LoVo (cell line): ENCODE data around the gene CALD1.

ENCODE experiments used
- DNase-seq: peaks from one replicate; pipeline ENCODE4 v3.0.0-alpha.2; 2016; ENCODE audit warnings: low spot score

Gene CALD1

GRCh38 chr7:134764365-134764764 lies 15.1 kb upstream of the CALD1 start:
- DNase-seq: no peak

GRCh38 chr7:134766779-134767519 lies 12.5 kb upstream of the CALD1 start:
- no peak for DNase-seq

- DNase-seq: no peak
Observed at GRCh38 chr7:134767520-134768168, 11.8 kb upstream of the CALD1 start.

GRCh38 chr7:134768243-134768642 lies 11.2 kb upstream of the CALD1 start:
- DNase-seq: no peak

GRCh38 chr7:134770676-134771075 lies 8.8 kb upstream of the CALD1 start:
- DNase-seq: no peak

- DNase-seq: no peak
Observed at GRCh38 chr7:134771111-134771510, 8.3 kb upstream of the CALD1 start.

GRCh38 chr7:134771889-134772288 lies 7.5 kb upstream of the CALD1 start:
- DNase-seq: no peak

GRCh38 chr7:134772401-134772800 lies 7.0 kb upstream of the CALD1 start:
- DNase-seq: no peak

- DNase-seq: no peak
Observed at GRCh38 chr7:134773164-134773563, 6.3 kb upstream of the CALD1 start.

GRCh38 chr7:134774119-134774518 lies 5.3 kb upstream of the CALD1 start:
- no peak for DNase-seq

- no peak for DNase-seq
Observed at GRCh38 chr7:134777470-134777869, 2.0 kb upstream of the CALD1 start.

- no peak for DNase-seq
Observed at GRCh38 chr7:134777908-134778580, 1.4 kb upstream of the CALD1 start.

- no peak for DNase-seq
Observed at GRCh38 chr7:134779741-134780065, 269 bp downstream of the CALD1 start.

- no peak for DNase-seq
Observed at GRCh38 chr7:134780166-134780828, 863 bp downstream of the CALD1 start.

GRCh38 chr7:134781171-134781570 lies 1.7 kb downstream of the CALD1 start:
- no peak for DNase-seq

- DNase-seq: no peak
Observed at GRCh38 chr7:134782121-134782623, 2.7 kb downstream of the CALD1 start.

GRCh38 chr7:134783294-134784069 lies 4.0 kb downstream of the CALD1 start:
- DNase-seq: no peak

- DNase-seq: no peak
Observed at GRCh38 chr7:134784251-134785049, 5.0 kb downstream of the CALD1 start.

- DNase-seq: no peak
Observed at GRCh38 chr7:134785842-134786241, 6.4 kb downstream of the CALD1 start.

- no peak for DNase-seq
Observed at GRCh38 chr7:134787064-134787463, 7.6 kb downstream of the CALD1 start.

- no peak for DNase-seq
Observed at GRCh38 chr7:134787720-134788119, 8.3 kb downstream of the CALD1 start.
